Embryonic facial prominence (tissue), 1 donor: ENCODE data around the gene CHST12.

ENCODE experiments used
- DNase-seq: peaks from one replicate; pipeline ENCODE4 v3.0.0-alpha.2; 2016; ENCODE audit errors: extremely low spot score

CHST12 gene

DNA sequence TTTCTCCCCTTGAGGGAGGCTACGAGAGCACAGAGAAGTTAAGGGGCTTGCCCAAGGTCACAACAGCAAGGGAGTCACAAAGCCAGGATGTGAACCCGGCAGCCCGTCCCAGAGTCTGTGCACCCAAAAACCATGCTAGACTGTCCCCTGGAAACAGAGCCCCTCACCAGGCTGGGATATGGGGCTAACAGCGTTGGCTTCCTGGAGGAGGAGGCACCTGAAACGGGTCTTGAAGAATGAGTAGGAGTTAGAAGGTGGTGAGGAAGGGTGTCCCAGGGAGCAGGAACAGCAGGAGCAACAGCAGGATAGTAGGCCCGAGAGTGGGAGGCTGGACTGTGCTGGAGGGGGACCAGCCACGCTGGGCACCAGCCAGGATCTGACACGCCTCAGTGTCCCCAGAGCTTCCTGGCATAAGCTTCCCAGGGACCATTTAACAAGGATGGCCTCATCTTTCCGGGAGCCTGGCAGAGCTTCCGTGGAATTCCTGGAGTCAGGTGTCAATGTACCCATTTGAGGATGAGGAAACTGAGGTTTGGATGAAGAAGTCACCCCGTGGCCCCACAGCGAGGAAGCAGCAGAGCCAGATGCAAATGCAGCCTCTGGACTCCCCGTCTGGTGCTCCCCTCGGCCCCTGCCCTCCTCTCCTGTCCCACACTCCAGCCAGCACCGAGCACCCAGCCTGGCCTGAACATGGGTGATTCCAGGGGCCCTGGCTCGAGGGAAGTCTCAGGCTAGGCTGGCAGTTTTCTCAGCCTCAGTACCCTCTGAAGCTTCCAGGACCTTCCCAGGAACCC, 76.1 kb downstream of the CHST12 start:
- DNase-seq = no peak

DNA sequence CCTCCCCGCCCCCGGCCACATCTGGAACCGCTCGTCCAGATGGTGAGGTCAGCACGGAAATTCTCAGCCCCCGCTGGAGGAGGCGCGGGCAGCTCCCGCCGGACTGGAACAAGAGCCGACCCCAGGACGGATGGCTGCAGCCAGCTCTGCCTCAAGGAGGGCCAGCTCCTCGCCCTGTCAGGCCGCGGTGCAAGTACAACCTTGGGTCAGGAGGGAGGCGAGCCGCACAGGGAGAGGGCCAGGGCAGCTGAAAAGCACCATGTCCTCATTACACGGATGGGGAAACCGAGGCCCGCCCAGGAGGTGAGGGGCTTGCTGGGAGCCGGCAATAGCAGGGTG, 76.6 kb downstream of the CHST12 start:
- DNase-seq = no peak

DNA sequence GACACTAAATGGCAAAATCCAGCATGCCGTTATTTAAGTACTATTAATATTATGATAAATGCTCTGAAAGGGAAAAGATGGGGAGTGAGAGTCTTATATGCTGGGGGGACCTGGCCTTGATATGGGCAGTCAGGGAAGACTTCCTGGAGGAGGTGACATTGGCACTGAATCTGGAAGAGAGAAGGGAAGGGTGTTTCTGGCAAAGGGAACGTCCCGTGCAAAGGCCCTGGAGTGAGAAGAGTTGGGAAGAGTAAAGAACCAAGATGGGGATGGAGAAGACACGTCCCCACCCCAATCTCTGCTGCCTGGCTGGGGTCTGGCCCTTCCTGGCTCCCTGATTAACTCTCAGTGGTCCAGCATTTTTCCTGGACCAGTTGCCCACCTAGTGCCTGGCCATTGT, 77.8 kb downstream of the CHST12 start:
- no peak for DNase-seq

DNA sequence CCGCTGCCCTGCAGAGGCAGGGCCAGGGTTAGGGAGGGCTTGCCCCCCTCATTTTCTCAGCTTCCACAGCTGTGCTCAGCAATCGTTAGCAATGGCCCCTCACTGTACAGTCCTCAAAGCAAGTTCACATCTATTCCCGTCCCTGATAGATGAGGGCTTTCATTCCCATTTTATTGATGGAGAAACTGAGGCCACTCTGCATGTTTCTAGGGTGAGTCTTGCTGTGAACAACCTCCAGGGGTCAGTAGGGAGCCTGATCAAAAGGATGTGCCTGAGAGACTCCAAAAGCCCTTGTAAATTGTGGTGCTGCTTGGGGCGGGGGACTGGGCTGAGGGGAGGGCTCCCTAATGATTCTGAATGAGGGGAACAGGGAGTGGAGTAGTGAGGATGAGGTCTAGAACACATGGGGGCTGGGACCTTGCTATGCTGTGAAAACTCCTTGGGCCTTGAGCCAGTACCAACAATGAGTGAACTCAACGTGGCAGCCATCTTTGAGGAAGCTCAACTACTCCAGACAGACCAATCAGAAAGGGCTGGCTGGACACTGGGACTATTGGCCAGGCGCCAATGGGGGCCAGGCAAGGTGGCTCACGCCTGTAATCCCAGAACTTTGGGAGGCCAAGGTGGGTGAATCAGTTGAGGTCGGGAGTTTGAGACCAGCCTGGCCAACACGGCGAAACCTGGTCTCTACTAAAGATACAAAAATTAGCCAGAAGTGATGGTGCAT, 79.5 kb downstream of the CHST12 start:
- no peak for DNase-seq

DNA sequence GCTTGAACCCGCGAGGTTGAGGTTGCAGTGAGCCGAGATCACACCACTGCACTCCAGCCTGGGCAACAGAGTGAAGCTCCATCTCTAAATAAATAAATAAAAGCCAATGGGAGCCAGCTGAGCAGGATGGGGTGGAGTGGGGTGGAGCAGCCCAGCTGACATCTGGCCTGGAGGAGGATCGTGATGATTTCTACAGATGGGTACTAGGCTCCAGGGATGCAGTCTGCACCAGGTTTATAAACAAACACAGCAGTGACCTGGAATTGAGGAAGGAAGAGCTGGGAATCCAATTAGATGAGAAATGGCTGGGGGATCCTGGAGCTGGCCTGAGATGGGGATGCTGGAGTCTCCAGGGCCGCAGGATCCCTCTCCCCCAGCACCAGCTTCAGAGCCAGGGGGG, 80.1 kb downstream of the CHST12 start:
- DNase-seq = no peak

DNA sequence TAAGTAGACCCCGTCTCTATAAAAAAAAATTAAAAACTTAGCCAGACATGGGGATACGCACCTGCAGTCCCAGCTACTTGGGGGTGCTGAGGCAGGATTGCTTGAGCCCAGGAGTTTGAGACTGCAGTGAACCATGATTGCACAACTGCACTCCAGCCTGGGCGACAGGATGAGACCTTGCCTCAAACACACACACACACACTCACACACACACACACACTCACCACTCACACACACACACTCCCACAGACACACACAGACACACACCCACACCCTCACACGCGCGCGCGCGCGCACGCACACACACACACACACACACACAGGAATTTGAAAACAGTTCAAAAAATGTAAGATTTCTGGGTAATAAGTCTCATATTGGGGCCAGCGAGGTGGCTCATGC, 81.5 kb downstream of the CHST12 start:
- DNase-seq = no peak

DNA sequence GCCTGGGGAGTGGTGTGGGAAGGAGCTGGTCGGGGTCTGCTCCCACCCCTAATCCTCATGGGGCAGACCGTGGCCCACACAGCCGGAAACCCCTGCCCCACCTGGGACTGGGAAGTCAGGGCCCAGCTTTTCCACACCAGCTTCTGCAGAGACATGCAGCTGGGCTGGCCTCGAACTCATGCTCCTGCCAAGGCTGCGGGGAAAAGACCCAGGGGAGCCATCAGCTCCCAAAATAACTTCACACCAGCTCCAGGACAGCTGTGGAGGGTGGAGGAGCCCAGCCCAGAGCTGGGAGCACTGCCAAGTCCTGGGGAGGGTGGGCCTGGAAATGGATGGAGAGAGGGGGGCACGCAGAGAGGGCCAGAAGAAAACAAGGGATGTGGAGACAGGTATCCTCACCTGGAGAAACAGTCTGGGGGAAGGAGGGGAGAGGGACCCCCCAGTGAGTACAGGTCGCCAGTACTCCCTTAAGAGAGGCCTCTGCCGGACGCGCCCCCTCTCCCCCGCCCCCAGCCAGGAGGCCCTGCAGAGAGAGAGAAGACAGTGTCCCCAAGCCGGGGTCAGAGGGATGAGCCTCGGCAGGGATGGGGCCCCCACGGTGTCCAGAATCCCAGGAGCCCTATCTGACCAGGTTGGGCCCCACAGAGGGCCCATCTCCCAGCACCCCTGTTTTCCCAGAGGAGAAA, 84.3 kb downstream of the CHST12 start:
- DNase-seq = no peak

DNA sequence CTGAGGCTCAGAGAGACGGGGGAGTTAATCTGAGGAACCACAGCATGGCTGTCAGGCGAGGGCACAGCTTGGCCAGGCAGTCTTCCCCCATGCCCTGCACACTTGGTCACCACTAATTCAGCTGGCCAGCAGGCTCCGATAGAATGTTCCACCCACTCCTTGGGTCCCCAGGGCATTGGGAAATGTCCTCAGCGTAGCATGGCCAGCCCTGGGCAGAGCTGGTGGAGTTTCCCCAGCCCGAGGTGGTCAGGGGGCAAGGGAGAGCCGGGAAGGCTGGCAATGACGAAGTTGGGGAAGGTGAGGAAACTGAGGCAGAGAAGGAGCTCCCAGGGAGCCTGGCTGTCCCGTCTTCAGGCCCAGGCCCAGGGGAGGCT, 84.8 kb downstream of the CHST12 start:
- no peak for DNase-seq

DNA sequence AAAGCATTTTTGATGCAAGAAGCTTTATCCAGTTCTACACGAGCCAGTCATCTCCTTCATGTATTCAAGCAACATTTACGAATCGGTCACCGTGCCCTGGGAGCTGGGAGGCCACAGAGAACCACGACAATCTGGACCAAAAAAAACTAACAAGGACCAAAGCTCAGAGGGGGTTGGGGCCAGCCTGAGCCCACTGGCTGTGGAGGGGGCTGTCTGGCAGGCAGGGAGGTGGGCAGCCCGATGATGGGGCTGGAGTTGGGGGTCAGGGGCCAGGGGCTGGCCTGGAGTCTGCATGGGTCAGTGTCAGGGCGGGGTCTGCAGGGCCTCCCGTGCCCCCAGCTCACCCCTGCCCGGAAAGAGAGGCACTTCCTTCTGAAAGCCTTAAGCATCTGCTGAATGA, 85.3 kb downstream of the CHST12 start:
- DNase-seq = no peak

DNA sequence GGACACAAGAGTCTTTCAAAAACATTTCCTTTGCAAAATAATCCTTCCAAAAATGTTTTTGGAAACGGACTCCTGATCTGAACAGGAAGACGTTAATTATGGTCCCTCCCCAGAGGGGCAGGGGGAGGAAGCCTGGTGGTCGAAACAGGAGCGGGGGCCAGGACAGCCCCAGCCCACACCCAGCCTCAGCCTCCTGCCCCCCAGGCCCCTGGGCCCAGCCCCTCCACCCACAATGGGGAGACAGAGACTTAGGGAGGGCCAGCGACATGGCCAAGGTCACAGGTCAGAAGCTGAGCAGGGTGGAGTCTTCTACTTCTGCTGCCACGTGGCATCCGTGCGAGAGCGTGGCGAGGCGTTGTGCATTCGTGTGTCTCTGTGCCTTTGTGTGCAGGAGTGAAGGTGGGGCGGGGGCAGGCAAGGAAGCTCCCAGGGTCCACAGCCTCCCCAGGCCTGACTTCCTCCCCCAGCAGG, 86.8 kb downstream of the CHST12 start:
- DNase-seq = no peak

DNA sequence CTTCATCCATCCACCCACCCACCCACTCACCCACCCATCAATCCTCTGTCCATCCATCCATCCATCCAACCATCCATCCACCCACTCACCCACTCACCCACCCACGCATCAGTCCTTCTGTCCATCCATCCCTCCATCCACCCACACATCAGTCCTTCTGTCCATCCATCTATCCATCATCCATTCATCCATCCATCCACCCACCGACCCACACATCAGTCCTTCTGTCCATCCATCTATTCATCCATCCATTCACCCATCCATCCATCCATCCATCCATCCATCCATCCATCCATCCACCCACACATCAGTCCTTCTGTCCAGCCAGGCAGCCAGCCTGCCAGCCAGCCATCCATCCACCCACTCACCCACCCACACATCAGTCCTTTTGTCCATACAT, 88.6 kb downstream of the CHST12 start:
- DNase-seq = no peak

DNA sequence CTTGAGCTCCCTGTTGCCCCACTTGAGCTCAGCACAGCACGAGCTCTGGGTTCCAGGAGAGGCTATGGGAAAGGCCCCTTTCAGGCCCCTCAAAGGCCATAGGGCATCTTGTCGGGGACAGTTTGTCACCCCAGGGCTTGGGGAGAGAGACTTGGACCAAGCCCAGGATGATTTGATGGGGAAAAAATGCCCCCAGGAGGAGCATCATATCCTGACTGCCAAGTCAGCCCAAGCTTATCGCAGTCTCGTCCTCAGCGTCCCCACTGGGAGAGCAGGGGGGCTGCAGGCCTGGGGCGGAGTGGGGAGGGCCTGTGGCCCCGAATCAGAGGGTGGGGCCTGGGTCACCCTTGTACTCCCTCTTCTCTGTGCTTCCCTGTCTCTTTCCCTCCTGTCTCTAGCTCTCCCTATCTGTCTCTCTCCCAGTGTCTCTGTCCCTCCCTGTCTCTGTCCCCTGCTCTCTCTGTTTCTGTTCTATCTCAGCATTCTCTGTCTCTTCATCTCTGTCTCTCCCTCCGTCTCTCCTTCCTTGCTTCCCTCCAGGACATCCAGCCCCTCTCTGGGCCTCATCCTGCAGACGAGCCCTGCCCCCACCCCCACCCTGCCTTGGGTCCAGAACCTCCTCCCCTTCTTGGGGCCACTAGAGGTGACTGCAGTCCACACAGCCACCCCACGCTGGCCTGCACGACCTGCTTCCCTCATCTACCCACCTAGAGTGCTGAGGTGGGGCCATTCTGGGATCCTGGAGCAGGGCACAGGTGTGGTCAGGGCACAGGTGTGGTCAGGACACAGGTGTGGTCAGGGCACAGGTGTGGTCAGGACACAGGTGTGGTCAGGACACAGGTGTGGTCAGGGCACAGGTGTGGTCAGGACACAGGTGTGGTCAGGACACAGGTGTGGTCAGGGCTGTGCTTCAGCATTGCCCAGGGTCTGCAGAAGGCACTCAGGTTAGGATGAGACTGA, 90.1 kb downstream of the CHST12 start:
- no peak for DNase-seq

DNA sequence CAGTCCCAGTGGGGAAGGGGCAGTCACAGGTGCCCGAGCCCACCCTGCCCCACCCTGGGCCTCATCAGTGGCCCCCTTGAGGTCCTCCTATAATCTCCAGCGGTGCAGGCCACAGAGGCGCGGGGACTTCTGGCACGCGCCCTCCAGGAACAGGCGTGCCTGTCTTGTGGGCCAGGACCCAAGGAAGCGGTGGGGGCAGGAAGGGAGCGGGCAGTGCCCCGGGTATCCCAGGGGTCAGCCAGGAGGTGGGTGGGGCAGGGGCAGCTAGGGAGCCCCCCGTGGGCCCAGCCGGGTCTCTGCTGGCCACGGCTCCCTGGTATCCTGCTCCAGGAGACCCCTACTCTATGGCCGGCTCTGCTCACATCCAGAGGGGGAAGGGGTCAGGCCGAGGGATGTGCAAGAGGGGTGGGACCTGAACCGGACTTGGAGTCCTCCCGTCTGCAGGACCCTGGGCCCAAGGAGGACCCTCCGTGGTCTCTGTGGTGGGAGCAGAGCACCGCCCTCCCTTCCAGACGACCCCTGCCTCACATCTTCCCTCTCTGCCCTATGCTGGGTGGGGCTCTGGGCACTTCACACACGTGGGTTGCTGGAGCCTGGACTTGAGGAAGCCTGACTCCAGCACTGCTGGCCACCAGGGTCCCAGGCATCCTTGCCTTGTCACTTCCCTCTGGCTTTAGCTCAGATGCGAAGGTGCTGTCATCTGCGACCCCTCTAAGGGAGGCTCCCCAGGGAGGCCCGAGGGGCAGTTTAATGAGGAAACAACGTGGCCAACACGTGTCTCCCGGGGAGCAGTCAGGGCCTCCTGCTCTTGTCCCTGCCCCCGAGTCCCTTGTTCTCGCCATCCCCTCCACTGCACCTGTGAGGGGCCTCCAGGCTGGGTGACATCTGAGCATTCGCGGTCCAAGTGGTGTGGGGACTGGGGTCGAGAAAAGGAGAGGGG, 91.0 kb downstream of the CHST12 start:
- no peak for DNase-seq

DNA sequence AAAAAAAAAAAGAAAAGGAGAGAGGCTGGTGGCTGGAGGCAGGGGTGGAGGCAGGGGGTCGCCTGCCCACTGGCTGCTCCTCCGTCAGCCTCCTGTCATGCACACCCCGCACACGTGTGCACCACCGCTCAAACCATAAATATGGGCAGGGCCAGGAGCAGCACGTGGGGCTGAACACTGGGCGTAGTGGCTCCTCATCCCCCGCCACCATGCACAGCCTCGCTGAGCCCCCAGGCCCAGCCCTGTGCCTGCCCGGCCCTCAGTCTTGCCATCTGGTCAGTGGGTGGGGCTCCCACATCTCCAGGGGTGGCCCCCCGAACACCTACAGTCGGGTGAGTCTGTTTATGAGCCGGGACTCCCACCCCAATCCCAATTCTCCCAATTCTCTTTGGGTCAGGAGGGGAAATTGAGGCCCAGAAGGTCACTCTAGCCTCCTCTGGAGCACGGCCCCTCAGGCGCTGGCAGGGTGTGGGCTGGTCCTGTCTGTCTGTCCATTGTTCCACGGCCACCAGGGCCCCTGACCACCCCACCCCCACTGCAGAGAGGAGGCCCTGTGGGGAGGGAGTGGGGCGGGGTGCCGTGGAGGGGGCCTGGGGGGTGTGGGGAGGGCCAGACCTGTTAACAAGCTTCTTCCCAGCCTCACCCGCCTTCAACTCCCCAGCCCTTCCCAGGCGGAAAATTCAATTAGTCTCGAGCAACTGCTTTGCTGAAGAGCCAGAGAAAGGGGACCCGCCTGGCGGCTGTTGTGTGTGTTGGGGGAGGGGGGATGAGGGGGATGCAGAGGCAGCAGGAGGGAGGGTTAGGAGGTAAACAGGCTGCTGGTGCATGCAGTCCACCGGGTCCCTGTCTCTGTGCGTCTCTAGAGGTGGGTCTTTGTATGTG, 92.2 kb downstream of the CHST12 start:
- DNase-seq = peak; percentile 60

DNA sequence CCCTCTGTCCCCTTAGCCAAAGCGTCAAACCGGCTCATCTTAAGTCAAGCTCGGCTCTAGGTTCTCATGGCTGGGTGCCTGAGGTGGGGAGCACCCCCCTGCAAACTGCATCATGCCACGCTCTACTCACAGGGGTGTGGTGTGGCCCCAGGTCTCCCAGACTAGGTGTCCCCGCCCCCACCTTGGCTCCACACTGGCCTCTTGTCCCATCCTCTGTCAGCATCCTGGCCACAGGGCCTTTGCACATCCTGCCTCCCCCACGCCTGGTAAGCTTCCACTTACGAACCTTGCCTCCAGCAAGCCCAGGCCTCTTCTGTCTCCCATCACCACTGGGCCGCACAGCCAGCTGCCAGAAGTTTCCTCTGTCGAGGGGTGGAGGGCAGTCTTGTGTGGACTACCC, 93.0 kb downstream of the CHST12 start:
- no peak for DNase-seq

DNA sequence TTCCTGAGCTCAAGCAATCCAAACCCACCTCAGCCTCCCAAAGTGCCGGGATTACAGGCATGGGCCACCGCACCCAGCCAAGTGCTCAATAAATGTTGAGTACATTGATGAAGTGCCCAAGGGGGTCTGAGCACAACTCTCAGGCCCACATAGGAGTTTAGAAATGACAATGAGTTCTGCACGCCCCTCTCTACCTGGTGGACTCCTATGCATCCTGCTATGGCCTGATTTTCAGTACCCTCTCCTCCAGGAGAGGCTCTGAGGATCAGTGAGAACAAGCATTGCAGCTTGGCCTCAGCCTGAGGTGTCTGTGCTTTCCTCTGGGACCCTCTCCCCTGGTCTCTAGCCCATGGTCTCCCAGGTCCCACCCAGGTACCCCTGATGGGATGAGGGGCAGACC, 93.7 kb downstream of the CHST12 start:
- no peak for DNase-seq

DNA sequence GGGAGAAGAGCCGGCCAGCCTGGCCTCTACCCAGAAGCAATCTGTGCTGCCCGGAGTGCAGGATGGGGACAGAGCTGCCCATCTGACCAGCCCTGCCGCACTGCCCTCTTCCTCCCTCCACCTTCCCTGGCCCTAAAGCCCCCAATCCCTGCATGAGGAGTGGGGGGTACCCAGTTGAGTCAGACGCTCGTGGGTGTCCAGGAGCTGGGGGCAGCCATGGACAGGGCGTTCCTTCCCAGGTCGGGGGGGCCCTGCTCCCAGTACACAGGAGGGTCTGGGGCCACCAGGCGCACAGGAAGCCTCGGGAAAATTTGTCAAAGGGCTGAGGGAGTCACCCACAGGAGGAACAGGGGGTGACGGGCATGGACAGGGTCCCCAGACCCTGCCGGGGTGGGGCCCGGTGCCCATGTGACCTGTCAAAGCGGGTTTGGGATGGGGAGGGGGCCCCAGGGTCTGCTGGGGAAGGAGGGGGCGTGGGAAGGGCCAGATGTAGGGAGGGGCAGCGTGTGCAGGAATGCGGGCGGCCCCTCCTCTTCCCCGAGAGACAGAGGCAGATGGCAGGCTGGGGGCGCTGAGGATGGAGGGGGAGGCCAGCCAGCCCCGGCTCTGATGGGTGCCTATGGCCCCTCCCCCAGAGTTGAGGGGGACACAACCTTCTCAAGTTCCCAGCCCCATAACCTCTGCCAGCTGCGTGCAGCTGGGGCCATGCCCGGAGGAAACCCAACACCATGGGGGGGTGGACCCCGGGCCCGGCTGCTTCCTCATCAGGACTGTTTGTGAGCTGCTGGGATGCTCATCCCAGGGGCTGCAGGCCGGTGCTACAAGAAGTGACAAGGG, 94.3 kb downstream of the CHST12 start:
- no peak for DNase-seq
